ENCODE measurements around the gene CELA3A.
"Not testable (repeated sequence)": the region's sequence is repeated elsewhere in the genome, so short reads cannot be mapped to it uniquely, and the experiment has no call there.

CELA3A gene

DNA sequence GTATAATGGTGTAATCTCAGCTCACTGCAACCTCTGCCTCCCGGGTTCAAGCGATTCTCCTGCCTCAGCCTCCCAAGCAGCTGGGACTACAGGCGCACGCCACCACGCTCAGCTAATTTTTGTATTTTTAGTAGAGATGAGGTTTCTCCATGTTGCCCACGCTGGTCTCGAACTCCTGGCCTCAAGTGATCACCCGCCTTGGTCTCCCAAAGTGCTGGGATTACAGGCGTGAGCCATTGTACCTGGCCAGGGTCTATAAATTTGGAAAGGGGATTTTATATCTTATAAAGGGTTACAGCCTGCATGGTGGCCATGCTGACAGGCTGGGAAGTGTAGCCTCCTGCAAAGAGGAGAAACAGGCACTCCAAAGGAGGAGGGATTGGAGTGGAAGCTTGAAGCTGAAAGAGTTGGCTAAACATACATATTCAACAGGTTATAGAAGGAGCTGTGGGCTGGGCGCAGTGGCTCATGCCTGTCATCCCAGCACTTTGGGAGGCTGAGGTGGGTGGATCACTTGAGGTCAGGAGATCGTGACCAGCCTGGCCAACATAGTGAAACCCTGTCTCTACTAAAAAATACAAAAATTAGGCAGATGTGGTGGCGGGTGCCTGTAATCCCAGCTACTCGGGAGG is 13.2 kb downstream of the CELA3A start:
- POLR2A ChIA-PET, result not testable (repeated sequence)
- TF ChIP-seq SCRT2 (tag by site-specific recombination; IDR thresholded peaks at IDR 0.05), result peak; percentile 78
- TF ChIP-seq SCRT1 (tag by site-specific recombination; IDR thresholded peaks at IDR 0.05; ENCODE audit: borderline replicate concordance), result peak; percentile 70; the same call in 1 of the 2 replicates
- CTCF ChIA-PET, result interaction anchor here (1.0 kb wide), 1 partner anchor 10 kb away, joined by 3 read pairs; no protein-coding TSS in a partner anchor

DNA sequence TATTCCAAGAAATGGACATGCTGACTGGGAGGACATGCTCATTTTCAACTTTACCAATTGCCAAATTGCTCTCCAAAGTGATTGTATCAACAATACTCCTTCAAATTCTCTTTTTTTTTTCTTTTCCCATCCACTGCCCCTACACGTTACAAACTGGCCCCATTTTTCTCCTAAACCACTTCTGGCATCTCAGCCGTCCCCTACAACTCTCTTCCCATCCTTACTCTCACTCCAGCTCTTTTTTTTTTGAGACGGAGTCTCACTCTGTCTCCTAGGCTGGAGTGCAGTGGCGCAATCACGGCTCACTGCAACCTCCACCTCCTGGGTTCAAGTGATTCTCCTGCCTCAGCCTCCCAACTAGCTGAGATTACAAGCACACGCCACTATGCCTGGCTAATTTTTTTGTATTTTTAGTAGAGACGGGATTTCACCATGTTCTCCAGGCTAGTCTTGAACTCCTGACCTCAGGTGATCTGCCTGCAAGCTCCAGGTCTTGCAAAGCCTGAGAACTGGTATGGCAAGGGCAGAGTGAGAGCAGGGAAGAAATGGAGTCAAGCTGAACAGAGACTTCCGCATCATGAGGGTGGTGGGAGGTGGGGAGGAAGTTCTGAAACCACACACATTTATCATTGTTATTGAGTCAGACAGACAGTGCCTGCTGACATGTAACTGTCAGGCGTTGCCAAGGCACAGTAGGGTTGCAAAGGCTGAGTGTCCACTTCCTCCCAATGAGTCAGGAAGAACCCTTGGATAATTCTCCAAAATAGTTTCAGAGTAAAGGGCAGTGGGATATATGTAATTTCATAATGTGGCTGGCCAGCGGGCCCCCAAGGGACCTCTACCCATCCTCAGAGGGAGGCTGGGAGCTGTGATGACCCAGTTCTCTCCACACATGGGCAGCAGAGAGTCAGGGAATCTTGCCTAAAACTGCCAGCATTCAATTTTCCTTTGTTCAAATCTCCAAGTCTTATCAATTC is 17.4 kb downstream of the CELA3A start:
- no peaks in the 10 kb centered on the region for H3K9me3 ChIP-seq (ENCODE audit: control insufficient read depth, insufficient read depth, low read depth, low read length)
- H3K4me3 ChIP-seq (ENCODE audit: low read depth, low read length), result no peak overlapping the region
- TF ChIP-seq ZNF335 (tag by site-specific recombination; conservative IDR thresholded peaks at IDR 0.05), result 0 out of 2 replicates have a peak, but pooled peaks have one; percentile 27
- TF ChIP-seq ZIC2 (tag by site-specific recombination; IDR thresholded peaks at IDR 0.05), result peak; percentile 77
- TF ChIP-seq, protein P1, sequence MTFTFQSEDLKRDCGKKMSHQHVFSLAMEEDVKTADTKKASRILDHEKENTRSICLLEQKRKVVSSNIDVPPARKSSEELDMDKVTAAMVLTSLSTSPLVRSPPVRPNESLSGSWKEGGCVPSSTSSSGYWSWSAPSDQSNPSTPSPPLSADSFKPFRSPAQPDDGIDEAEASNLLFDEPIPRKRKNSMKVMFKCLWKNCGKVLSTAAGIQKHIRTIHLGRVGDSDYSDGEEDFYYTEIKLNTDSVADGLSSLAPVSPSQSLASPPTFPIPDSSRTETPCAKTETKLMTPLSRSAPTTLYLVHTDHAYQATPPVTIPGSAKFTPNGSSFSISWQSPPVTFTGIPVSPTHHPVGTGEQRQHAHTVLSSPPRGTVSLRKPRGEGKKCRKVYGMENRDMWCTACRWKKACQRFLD (tag by site-specific recombination; IDR thresholded peaks at IDR 0.05), result no peak
- TF ChIP-seq ZNF311 (tag by site-specific recombination; IDR thresholded peaks at IDR 0.05; ENCODE audit: borderline replicate concordance), result no peak
- peak; percentile 78 for TF ChIP-seq MEIS1 (CRISPR knock-in tag; IDR thresholded peaks at IDR 0.05; ENCODE audit: borderline replicate concordance)
- peak; percentile 67 for TF ChIP-seq SP7 (tag by site-specific recombination; IDR thresholded peaks at IDR 0.05)
- TF ChIP-seq ZFHX2 (tag by site-specific recombination; conservative IDR thresholded peaks at IDR 0.05), result 0 out of 2 replicates have a peak, but pooled peaks have one; percentile 31
- ChIA-PET CTCF (interaction anchor here (0.6 to 1.2 kb wide), 4 partner anchors 13 to 427 kb away, joined by 3 to 4 read pairs (median 3); no protein-coding TSS in a partner anchor), POLR2A (interaction anchor here (0.7 to 1.2 kb wide), 3 partner anchors 33 to 256 kb away, joined by 4 to 7 read pairs (median 5); partner anchors contain the start of gene CDC42)
- H3K4me1 ChIP-seq (ENCODE audit: control insufficient read depth, insufficient read depth, low read length), result no peaks in the 10 kb centered on the region
- no peak overlapping the region for H3K27ac ChIP-seq (ENCODE audit: extremely low read depth, low read depth, low read length)
- H3K36me3 ChIP-seq (ENCODE audit: control insufficient read depth in 2 of 2, insufficient read depth in 1 of 2, low read length in 2 of 2), result no peaks in the 10 kb centered on the region

More for the DNA sequence above, 13.2 kb downstream of the CELA3A start:
- H3K4me1 ChIP-seq (ENCODE audit: control insufficient read depth, insufficient read depth, low read length); H3K4me3 ChIP-seq (ENCODE audit: low read depth, low read length); H3K27ac ChIP-seq (ENCODE audit: extremely low read depth, low read depth, low read length); H3K9me3 ChIP-seq (ENCODE audit: control insufficient read depth, insufficient read depth, low read depth, low read length); H3K36me3 ChIP-seq (ENCODE audit: control insufficient read depth in 2 of 2, insufficient read depth in 1 of 2, low read length in 2 of 2): not testable (repeated sequence)

DNA sequence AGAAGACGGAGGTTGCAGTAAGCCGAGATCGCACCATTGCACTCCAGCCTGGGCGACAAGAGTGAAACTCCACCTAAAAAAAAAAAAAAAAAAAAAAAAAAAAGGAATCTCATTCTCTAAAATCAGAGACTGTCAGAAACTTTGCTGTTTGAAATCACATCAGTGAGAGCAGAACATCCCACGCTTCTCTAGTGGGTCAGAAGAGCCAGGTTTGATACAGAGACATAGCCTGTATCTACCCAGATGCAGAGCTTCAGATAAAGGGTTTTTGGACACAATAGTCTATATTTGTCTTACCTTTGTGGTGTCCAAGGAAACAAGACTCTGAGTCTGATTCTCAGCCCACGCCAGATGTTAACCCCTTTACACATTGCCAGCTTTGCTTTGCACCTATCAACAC is 19.6 kb downstream of the CELA3A start:
- H3K27ac ChIP-seq (ENCODE audit: extremely low read depth, low read depth, low read length), result no peak overlapping the region
- H3K36me3 ChIP-seq (ENCODE audit: control insufficient read depth in 2 of 2, insufficient read depth in 1 of 2, low read length in 2 of 2), result no peaks in the 10 kb centered on the region
- no peaks in the 10 kb centered on the region for H3K4me1 ChIP-seq (ENCODE audit: control insufficient read depth, insufficient read depth, low read length)
- CTCF ChIA-PET, result interaction anchor here (0.7 kb wide), 3 partner anchors 15 to 869 kb away, joined by 3 to 8 read pairs (median 7); no protein-coding TSS in a partner anchor
- no peaks in the 10 kb centered on the region for H3K9me3 ChIP-seq (ENCODE audit: control insufficient read depth, insufficient read depth, low read depth, low read length)
- TF ChIP-seq GFI1B (tag by site-specific recombination; IDR thresholded peaks at IDR 0.05), result no peak
- TF ChIP-seq, protein P2, sequence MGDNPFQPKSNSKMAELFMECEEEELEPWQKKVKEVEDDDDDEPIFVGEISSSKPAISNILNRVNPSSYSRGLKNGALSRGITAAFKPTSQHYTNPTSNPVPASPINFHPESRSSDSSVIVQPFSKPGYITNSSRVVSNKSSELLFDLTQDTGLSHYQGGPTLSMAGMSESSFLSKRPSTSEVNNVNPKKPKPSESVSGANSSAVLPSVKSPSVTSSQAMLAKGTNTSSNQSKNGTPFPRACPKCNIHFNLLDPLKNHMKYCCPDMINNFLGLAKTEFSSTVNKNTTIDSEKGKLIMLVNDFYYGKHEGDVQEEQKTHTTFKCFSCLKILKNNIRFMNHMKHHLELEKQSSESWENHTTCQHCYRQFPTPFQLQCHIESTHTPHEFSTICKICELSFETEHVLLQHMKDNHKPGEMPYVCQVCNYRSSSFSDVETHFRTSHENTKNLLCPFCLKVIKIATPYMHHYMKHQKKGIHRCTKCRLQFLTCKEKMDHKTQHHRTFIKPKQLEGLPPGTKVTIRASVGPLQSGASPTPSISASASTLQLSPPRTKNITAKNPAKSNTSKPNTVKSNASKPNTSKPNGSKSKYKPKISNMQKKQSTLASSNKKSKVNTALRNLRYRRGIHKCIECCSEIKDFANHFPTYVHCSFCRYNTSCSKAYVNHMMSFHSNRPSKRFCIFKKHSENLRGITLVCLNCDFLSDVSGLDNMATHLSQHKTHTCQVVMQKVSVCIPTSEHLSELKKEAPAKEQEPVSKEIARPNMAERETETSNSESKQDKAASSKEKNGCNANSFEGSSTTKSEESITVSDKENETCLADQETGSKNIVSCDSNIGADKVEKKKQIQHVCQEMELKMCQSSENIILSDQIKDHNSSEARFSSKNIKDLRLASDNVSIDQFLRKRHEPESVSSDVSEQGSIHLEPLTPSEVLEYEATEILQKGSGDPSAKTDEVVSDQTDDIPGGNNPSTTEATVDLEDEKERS (tag by site-specific recombination; IDR thresholded peaks at IDR 0.05), result no peak
- no peak for TF ChIP-seq ZNF2 (tag by site-specific recombination; IDR thresholded peaks at IDR 0.05)
- no peak for TF ChIP-seq ZNF514 (tag by site-specific recombination; IDR thresholded peaks at IDR 0.05)
- TF ChIP-seq, protein P3, sequence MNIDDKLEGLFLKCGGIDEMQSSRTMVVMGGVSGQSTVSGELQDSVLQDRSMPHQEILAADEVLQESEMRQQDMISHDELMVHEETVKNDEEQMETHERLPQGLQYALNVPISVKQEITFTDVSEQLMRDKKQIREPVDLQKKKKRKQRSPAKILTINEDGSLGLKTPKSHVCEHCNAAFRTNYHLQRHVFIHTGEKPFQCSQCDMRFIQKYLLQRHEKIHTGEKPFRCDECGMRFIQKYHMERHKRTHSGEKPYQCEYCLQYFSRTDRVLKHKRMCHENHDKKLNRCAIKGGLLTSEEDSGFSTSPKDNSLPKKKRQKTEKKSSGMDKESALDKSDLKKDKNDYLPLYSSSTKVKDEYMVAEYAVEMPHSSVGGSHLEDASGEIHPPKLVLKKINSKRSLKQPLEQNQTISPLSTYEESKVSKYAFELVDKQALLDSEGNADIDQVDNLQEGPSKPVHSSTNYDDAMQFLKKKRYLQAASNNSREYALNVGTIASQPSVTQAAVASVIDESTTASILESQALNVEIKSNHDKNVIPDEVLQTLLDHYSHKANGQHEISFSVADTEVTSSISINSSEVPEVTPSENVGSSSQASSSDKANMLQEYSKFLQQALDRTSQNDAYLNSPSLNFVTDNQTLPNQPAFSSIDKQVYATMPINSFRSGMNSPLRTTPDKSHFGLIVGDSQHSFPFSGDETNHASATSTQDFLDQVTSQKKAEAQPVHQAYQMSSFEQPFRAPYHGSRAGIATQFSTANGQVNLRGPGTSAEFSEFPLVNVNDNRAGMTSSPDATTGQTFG (tag by site-specific recombination; IDR thresholded peaks at IDR 0.05; ENCODE audit: borderline replicate concordance), result no peak
- no peak for TF ChIP-seq ZNF335 (tag by site-specific recombination; conservative IDR thresholded peaks at IDR 0.05)
- TF ChIP-seq ZNF521 (tag by site-specific recombination; IDR thresholded peaks at IDR 0.05), result no peak
- TF ChIP-seq ZNF785 (tag by site-specific recombination; IDR thresholded peaks at IDR 0.05), result no peak
- TF ChIP-seq ZNF747 (tag by site-specific recombination; IDR thresholded peaks at IDR 0.05), result no peak
- POLR2A ChIA-PET, result interaction anchor here (0.7 kb wide), 1 partner anchor 94 kb away, joined by 8 read pairs; no protein-coding TSS in a partner anchor
- H3K4me3 ChIP-seq (ENCODE audit: low read depth, low read length), result no peak overlapping the region

All from HEK293 (cell line).